UCSD-AML1 (cell line): ENCODE results near the gene CYP2D6.
A peak's percentile ranks its signal among the peaks of the same experiment; 100 is the strongest.
"Not testable (repeated sequence)": the region's sequence is repeated elsewhere in the genome, so short reads cannot be mapped to it uniquely, and the experiment has no call there.

ENCODE experiments used
- DNase-seq: peaks from one replicate; lab custom pipeline; 2025; ENCODE audit not compliant: unreplicated experiment; lab: John Stamatoyannopoulos, UW

Gene CYP2D6

GRCh38 chr22:42130639-42131431 is at the start of gene CYP2D6:
Gene CYP2D6 (minus strand): TSS chr22:42130810. CDS start chr22:42130791, 19 bp downstream.
- not testable (repeated sequence) for DNase-seq

GRCh38 chr22:42179616-42180015 is 49.0 kb upstream of the CYP2D6 start:
- no peak for DNase-seq

DNA sequence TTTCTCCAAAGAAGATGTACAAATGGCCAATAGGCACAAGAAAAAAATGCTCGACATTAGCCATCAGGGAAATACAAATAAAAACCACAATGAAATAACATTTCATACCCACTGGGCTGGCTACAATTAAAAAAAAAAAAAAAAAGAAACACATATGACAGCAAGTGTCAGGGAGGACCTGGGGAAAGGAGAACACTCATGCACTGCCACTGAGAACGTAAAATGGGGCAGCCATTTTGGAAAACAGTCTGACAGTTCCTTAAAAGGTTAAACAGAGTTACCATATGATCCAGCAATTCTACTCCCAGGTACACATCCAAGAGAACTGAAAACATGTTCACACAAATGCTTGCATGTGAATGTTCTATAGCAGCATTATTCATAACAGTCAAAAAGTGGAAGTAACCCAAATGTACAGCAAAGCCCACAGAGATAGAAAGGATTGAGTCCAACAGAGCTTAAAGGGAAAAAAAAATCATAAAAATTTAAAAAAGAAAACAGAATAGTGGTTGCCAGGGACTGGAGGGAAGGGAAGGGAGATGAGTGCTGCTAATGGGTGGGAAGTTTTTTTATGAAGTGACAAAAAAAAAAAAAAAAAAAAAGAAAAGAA is 48.4 kb upstream of the CYP2D6 start:
- DNase-seq: no peak

DNA sequence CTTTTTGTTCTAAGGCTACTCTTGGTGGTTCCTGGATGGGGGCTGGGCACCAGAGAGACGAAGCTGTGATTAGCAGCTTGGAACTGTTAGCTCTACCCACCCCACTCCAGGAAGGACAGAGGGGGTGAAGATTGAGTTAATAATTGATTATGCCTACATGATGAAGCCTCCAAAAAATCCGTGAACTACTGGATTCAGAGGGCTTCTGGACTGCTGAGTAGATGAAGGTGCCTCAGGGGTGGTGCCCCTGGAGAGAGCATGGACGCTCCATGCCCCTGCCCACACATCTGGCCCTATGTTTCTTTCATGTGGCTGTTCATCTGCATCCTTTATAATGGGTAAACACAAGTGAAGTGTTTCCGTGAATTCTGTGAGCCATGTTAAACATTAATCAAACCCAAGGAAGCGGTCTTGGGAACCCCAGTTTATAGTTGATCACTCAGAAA is 47.3 kb upstream of the CYP2D6 start:
- no peak for DNase-seq

DNA sequence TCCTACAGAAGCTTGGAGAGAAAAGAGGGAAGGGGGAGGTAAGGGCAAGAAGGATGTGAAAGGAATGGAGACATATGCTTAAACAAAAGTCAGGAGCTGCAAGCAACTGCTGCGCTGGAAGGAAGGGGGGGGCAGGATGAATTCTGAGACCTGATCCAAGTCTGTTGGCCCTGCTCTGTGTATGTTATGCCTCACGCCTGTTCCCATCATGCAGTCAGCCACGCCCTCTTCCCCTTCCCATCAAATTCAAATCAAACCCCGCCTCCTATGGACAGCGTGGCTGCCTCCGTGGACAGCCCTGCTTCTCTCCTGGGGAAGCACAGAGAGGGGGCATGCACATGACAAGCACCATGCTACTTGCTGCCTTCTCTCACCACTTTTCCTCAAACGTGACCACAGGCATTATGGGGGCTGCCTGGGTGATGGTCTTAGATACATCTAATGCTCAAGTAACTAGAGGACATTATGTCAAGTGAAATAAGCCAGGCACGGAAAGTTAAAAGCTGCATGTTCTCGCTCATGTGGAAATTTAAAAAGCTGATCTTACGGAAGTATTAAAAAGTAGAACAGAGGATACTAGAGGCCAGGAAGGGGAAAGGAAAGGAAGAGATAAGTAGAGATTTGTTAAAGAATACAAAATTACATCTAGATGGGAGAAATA is 45.8 kb upstream of the CYP2D6 start:
- no peak for DNase-seq

GRCh38 chr22:42174062-42174461 is 43.5 kb upstream of the CYP2D6 start:
- DNase-seq: no peak

DNA sequence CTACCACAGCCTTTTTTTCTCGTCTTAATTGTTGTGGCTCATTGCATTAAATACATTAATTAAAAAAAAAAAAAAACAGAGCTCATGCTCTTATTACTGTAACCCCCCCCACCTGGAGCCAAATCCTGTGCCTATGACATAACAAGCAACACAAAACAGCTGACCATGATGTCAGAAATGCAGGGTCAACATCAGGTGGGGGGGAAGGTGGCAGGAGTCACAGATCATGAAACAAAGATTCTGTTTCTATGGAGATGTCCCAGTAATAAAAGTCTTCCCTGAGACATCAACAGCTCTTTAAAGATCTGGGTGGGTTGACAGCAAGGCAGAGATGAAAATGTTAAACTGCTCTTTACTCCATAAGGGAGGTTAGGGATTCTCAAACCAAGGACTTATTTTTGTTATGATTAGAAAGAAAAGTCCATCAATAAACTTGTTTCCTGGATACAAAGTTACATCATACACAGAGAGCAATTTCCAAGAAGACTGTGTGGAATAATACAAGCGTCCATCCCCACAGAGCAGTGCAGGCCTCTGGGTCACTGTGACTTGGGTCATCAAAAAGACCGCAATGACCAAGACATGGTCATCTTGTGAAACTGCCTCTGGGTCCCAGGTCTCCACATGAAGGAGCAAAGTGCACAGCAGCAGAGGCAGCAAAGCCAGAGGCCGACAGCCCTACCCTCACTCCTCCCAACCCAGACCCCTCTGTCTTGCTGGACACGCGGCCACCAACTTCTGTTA is 42.7 kb upstream of the CYP2D6 start:
- DNase-seq: no peak

GRCh38 chr22:42172773-42173172 is 42.2 kb upstream of the CYP2D6 start:
- no peak for DNase-seq

DNA sequence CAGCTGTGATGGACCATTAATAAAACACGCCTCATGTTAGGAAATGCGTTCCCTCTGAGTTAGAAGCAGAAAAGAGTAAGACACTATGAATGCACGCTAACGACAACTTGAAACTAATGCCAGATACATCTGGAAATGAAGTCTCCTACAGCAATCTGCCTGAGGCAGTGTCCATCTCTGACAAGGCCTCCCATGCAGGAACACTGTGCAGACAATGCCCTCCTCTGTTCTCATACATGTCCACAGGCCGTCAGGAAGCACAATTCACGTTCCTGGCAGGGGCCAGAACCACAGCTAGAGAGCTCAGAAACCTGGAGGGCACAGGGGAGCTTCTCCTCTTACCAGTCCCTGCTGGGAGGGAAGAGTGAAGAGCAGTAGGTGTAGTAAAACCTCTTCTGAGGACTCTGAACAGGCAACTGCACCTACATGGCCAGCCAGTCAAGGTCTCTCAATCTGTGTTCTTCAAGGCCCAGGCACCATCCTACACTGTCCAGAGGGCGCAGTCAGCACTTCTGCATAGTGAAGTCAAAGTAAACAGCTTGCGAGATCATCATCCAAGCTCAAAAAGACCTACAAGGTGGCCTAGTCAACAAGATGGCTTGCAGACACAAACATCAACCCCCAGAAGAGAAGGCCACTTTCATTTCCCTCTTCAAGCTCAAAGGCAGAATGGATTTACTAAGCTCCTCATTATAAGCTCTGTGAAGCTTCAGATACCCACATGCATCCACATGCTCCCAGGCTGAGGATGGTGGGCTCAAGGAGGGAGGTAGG is 41.5 kb upstream of the CYP2D6 start:
- DNase-seq: no peak

GRCh38 chr22:42171417-42171816 is 40.8 kb upstream of the CYP2D6 start:
- no peak for DNase-seq

GRCh38 chr22:42170946-42171345 is 40.3 kb upstream of the CYP2D6 start:
- DNase-seq: no peak

GRCh38 chr22:42169055-42169469 is 38.5 kb upstream of the CYP2D6 start:
- DNase-seq: peak; percentile 71

- no peak for DNase-seq
Observed at GRCh38 chr22:42168476-42168875, 37.9 kb upstream of the CYP2D6 start.

GRCh38 chr22:42167066-42167465 is 36.5 kb upstream of the CYP2D6 start:
- DNase-seq: no peak

DNA sequence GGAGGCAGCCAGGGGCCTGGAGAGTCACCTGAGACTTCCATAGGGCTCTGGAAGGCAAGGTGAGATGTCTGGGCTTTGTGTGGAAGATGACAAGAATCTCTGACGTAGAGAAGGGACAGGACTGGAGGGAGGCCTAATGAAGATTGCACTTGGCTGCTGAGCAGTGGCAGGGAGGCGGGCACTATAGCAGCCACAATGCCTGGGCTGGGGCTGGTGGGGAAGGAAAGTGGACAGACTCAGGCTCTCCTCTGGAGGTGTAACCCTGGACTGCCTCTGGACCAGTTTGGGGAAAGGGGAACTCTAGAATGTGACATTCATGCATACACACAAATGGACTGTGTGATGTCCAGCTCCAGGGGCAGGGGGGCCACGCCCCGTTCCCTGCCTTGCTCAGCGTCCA is 34.3 kb upstream of the CYP2D6 start:
- DNase-seq: no peak

GRCh38 chr22:42163515-42163914 is 32.9 kb upstream of the CYP2D6 start:
- no peak for DNase-seq

GRCh38 chr22:42162728-42163489 is 32.3 kb upstream of the CYP2D6 start:
- no peak for DNase-seq

DNA sequence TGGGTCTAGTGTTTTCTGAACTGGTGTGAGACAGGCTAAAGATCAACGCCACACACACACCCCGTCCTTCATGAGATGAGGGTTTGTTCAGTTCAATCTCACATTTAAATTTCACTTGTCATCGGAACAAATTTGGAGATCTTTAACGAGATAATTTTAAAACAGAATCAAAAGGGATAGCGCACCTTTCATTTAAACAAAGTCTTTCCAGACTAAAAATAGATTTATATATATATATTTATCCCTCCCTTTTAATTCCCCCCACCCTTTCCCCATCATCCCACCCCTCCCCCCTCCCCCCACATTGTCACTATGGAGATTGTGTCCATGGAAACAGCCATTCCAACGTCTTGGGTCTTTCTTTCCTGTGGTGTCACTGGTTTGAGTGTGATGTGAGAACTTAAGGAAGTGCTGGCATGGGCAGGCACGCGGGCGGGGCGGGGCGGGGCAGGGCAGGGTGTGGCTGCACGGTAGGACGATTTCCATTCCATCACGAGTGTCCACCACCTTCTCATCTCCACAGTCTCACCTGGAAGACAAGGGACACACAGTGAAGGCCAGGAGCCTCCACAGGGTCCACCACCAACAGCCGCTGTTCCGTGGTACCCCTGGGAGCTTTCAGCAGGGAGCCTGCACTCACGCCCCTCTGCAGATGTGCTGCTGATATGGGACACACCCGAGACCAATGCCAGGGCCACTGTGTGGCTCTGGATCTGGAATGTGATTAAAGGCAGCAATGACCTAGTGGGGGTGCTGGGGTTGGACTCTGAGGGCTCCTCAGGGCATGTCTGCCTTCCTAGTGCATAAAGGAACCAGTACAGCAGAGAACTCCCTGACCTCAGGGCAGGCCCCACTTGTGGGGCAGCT is 30.5 kb upstream of the CYP2D6 start:
- DNase-seq: no peak

DNA sequence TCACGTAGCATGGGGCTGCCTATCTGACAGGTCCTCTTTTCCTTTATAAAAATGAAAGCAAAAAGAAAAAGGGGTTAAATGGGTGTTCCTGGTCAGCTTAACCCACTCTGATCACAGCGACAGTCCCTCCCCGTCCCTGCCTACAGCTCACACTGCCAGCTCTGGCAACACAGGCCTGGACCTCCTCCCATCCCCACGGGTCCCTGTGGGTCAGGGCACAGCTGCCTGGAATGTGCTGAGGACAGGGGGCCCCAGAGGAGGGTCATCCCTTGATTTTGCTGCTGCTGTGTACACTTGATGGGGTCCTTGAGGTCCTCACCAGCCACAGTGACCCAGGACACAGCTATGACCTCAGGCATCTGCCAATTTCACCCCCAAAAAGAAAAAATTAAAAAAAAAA is 29.6 kb upstream of the CYP2D6 start:
- DNase-seq: no peak
